GM10266 (cell line): ENCODE measurements around the gene DNAI1.

Experiments used
- DNase-seq: peaks from one replicate; pipeline ENCODE4 v3.0.0; 2012; ENCODE audit errors: extremely low spot score
- TF ChIP-seq, protein P1 (sequence below): IDR thresholded peaks from 2 replicates; pipeline ENCODE4 v1.5.1; 2012; ENCODE audit warnings: mild to moderate bottlenecking, low read depth; ENCODE audit not compliant: control insufficient read depth, insufficient read depth; ENCODE audit errors: missing control alignments

The DNAI1 gene

GRCh38 chr9:34557426-34558321 lies 99.1 kb downstream of the DNAI1 start:
- DNase-seq, result no peak
- TF ChIP-seq, protein P1, sequence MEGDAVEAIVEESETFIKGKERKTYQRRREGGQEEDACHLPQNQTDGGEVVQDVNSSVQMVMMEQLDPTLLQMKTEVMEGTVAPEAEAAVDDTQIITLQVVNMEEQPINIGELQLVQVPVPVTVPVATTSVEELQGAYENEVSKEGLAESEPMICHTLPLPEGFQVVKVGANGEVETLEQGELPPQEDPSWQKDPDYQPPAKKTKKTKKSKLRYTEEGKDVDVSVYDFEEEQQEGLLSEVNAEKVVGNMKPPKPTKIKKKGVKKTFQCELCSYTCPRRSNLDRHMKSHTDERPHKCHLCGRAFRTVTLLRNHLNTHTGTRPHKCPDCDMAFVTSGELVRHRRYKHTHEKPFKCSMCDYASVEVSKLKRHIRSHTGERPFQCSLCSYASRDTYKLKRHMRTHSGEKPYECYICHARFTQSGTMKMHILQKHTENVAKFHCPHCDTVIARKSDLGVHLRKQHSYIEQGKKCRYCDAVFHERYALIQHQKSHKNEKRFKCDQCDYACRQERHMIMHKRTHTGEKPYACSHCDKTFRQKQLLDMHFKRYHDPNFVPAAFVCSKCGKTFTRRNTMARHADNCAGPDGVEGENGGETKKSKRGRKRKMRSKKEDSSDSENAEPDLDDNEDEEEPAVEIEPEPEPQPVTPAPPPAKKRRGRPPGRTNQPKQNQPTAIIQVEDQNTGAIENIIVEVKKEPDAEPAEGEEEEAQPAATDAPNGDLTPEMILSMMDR, result no peak

- TF ChIP-seq, protein P1, result no peak
- DNase-seq, result no peak
Observed at GRCh38 chr9:34558364-34558763, 99.8 kb downstream of the DNAI1 start.

DNA sequence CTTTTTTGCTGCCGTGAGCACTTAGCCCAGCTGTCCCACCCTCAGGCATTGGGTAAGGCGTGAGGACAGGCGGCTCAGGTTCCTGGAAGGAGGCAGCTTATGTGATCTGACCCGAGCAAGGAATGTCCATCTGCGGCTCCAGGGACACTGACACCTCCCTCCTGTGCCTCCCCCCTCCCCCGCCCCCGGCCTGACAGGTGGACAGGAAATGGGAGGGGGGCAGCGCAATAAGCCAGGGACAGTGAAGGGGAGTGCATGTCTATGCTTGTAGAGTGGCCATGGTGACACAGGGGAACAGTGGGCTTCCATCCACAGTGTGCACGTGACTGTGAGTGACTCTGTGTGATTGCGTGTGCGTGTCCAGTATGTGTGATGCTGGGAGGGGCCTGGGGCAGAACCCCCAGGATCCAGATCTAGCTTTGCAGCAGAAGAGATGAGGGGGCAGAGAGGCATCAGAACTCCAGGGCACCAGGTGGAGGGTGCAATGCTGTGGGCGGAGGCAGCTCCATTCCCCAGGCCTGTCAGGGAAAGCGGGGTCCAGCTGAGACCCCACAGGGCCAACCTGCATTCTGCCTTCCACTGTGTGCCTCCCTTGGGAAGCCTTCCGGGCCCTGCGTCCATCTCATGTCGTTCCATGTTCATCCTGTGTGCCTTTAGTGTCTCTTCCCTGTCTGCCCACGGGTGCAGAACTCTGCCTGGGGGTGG lies 100.5 kb downstream of the DNAI1 start:
- TF ChIP-seq, protein P1, result no peak

GRCh38 chr9:34559624-34560455 lies 101.2 kb downstream of the DNAI1 start:
- DNase-seq, result no peak
- TF ChIP-seq, protein P1, result no peak

More for the DNA sequence above, 100.5 kb downstream of the DNAI1 start:
- DNase-seq, result no peak

DNA sequence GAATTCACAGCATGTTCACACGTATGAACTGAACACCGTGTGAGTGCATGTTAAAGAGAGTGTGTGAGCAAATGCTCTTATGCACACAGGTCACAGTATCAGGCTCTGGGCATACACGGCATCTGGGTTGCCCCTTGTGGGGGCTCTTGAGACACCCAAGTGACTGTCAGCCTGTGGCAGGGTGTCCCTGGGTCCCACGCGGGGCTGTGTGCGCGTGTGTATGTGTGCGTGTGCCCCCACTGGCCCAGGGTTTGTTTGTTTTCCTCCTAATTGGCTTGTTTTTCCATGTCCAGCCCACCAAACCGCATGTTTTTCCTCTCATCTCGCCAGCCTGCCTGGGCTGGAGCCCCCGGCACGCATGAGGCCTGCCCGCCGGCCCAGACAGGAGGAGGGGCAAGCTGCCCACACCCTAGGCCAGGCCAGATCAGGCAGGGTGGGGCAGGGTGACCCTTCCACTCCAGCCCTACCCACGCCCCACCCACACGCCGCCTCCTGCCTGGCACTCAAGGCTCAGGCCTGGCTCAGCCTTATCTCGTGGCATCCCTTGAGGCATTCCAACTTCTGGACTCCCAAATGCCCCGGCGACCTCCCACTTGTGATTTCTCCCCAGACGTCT lies 102.1 kb downstream of the DNAI1 start:
- TF ChIP-seq, protein P1, result no peak
- no peak for DNase-seq

- no peak for DNase-seq
- TF ChIP-seq, protein P1, result peak; percentile 43
Observed at GRCh38 chr9:34562135-34562745, 103.6 kb downstream of the DNAI1 start.
